ENCODE measurements around the gene DRICH1.
"Not testable (repeated sequence)": the region's sequence is repeated elsewhere in the genome, so short reads cannot be mapped to it uniquely, and the experiment has no call there.

DRICH1 gene

DNA sequence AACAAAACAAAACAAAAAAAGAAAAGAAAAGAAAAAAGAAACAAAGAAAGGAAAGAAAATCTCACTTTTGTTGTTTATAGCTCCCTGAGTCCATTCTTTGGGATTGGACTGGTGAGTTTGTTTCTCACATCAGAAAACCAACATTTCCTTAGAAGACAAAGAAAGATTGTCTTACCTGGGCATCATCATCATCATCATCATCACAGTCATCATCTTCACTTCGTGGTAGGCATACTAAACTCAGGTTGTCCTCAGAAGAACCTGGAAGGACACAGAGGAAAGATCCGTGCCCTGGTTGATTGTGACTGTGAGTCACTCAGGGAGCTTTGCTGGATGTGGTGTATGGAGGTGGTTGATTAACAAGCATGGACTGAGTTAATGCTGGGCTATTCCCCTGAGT lies 10.2 kb downstream of the DRICH1 start:
- H3K9ac ChIP-seq (ENCODE audit: low read depth in 1 of 2, low read length in 2 of 2); H3K4me1 ChIP-seq (ENCODE audit: control insufficient read depth in 1 of 2, insufficient read depth in 2 of 2, low read length in 2 of 2); H3K4me3 ChIP-seq (ENCODE audit: low read depth in 1 of 2, low read length in 2 of 2); H3K36me3 ChIP-seq (ENCODE audit: control insufficient read depth in 1 of 2, insufficient read depth in 2 of 2, low read length in 2 of 2); H3K27ac ChIP-seq (ENCODE audit: low read depth, low read length); H3K27me3 ChIP-seq (ENCODE audit: control insufficient read depth in 1 of 2, insufficient read depth in 2 of 2, low read length in 2 of 2); H3K9me3 ChIP-seq (ENCODE audit: control insufficient read depth in 1 of 2, low read length in 2 of 2): not testable (repeated sequence)

DNA sequence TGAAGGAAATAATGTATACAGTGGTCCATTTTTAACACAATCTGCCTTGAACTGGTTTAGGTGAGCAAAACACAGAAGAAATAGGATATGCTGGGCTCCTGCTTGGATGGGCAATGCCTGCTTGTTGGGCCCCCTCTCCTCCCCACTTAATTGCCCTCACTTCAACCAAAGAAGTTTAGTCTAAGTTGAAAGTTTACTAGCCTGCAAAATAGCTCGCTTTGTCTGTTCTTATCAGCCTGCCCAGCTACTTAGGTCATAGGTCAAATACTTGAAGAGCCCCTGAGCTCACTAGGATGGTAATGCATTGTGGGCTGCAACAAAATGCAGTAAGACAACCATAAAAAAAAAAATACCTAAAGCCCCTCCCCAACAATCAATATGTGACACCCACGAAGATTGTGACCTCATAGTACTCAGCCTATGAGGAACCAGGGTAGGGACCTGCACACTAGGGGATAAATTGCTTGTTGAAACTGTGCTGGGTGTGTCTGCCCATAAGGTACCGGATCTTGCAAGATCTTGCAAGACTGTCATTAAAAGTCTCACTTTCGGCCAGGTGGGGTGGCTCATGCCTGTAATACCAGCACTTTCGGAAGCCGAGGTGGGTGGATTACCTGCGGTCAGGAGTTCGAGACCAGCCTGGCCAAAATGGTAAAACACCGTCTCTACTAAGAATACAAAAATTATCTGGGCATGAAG lies 10.9 kb downstream of the DRICH1 start:
- Histone ChIP-seq H3K4me1 (ENCODE audit: control insufficient read depth in 1 of 2, insufficient read depth in 2 of 2, low read length in 2 of 2) (no peaks in the 10 kb centered on the region), H3K36me3 (ENCODE audit: control insufficient read depth in 1 of 2, insufficient read depth in 2 of 2, low read length in 2 of 2) (no peaks in the 10 kb centered on the region), H3K4me3 (ENCODE audit: low read depth in 1 of 2, low read length in 2 of 2) (no peak overlapping the region), H3K27ac (ENCODE audit: low read depth, low read length) (no peak overlapping the region), H3K9me3 (ENCODE audit: control insufficient read depth in 1 of 2, low read length in 2 of 2) (no peaks in the 10 kb centered on the region), H3K27me3 (ENCODE audit: control insufficient read depth in 1 of 2, insufficient read depth in 2 of 2, low read length in 2 of 2) (no peaks in the 10 kb centered on the region), H3K9ac (ENCODE audit: low read depth in 1 of 2, low read length in 2 of 2) (no peak overlapping the region)

GRCh38 chr22:23613193-23613972 lies 18.7 kb downstream of the DRICH1 start:
- Histone ChIP-seq H3K9ac (ENCODE audit: low read depth in 1 of 2, low read length in 2 of 2) (no peak overlapping the region), H3K27ac (ENCODE audit: low read depth, low read length) (no peak overlapping the region), H3K9me3 (ENCODE audit: control insufficient read depth in 1 of 2, low read length in 2 of 2) (no peaks in the 10 kb centered on the region), H3K4me1 (ENCODE audit: control insufficient read depth in 1 of 2, insufficient read depth in 2 of 2, low read length in 2 of 2) (no peaks in the 10 kb centered on the region), H3K4me3 (ENCODE audit: low read depth in 1 of 2, low read length in 2 of 2) (no peak overlapping the region), H3K27me3 (ENCODE audit: control insufficient read depth in 1 of 2, insufficient read depth in 2 of 2, low read length in 2 of 2) (no peaks in the 10 kb centered on the region), H3K36me3 (ENCODE audit: control insufficient read depth in 1 of 2, insufficient read depth in 2 of 2, low read length in 2 of 2) (no peaks in the 10 kb centered on the region)

DNA sequence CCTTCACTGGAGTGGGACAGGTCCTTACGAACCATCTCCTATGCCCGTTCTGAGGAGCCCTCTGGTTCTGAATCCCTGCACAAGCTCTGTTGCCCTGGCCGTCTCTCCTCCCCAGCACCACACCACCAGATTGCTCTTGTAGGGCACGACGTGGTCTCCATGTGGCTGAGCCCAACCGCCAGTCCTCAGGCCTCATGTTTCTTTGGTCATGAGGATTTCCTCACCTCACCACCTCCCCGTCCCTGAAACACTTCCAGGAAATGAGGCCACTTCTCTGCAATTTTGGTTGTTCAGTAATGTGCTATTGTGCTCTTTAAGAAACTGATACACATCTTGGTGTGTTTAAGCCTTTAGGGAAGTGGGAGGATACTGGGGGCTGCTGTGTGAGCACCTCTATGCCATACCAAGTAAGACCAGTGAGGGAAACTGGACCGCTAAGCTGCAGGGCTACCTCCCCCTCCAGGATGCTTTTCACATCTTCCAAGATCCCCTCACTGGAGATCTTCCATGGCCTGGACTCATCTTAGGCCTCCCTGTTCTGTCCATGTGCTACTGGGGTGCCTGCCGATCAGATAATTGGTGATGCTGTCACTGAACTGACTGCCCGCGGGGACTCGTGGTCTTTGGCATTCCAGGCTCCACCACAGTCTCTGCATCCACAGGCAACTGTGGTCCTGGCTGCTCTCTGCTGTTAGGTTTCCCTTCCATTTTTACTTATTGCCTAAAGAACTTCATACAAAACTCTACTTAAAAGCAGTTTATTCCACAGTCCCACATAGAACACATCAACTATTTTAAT lies 21.9 kb downstream of the DRICH1 start:
- Histone ChIP-seq H3K27ac (ENCODE audit: low read depth, low read length) (no peak overlapping the region), H3K9me3 (ENCODE audit: control insufficient read depth in 1 of 2, low read length in 2 of 2) (no peaks in the 10 kb centered on the region), H3K4me1 (ENCODE audit: control insufficient read depth in 1 of 2, insufficient read depth in 2 of 2, low read length in 2 of 2) (no peaks in the 10 kb centered on the region), H3K36me3 (ENCODE audit: control insufficient read depth in 1 of 2, insufficient read depth in 2 of 2, low read length in 2 of 2) (no peaks in the 10 kb centered on the region), H3K4me3 (ENCODE audit: low read depth in 1 of 2, low read length in 2 of 2) (no peak overlapping the region), H3K9ac (ENCODE audit: low read depth in 1 of 2, low read length in 2 of 2) (no peak overlapping the region), H3K27me3 (ENCODE audit: control insufficient read depth in 1 of 2, insufficient read depth in 2 of 2, low read length in 2 of 2) (no peaks in the 10 kb centered on the region)

- no peaks in the 10 kb centered on the region for H3K36me3 ChIP-seq (ENCODE audit: control insufficient read depth in 1 of 2, insufficient read depth in 2 of 2, low read length in 2 of 2)
- no peak overlapping the region for H3K4me3 ChIP-seq (ENCODE audit: low read depth in 1 of 2, low read length in 2 of 2)
- no peak overlapping the region for H3K9ac ChIP-seq (ENCODE audit: low read depth in 1 of 2, low read length in 2 of 2)
- H3K27ac ChIP-seq (ENCODE audit: low read depth, low read length) = no peak overlapping the region
- no peaks in the 10 kb centered on the region for H3K27me3 ChIP-seq (ENCODE audit: control insufficient read depth in 1 of 2, insufficient read depth in 2 of 2, low read length in 2 of 2)
- no peaks in the 10 kb centered on the region for H3K9me3 ChIP-seq (ENCODE audit: control insufficient read depth in 1 of 2, low read length in 2 of 2)
- H3K4me1 ChIP-seq (ENCODE audit: control insufficient read depth in 1 of 2, insufficient read depth in 2 of 2, low read length in 2 of 2) = no peaks in the 10 kb centered on the region
Measured at GRCh38 chr22:23608583-23608982, 23.5 kb downstream of the DRICH1 start.

GRCh38 chr22:23606204-23607131 lies 25.7 kb downstream of the DRICH1 start:
- H3K4me1 ChIP-seq (ENCODE audit: control insufficient read depth in 1 of 2, insufficient read depth in 2 of 2, low read length in 2 of 2) = no peaks in the 10 kb centered on the region
- H3K27me3 ChIP-seq (ENCODE audit: control insufficient read depth in 1 of 2, insufficient read depth in 2 of 2, low read length in 2 of 2) = no peaks in the 10 kb centered on the region
- no peaks in the 10 kb centered on the region for H3K36me3 ChIP-seq (ENCODE audit: control insufficient read depth in 1 of 2, insufficient read depth in 2 of 2, low read length in 2 of 2)
- H3K9me3 ChIP-seq (ENCODE audit: control insufficient read depth in 1 of 2, low read length in 2 of 2) = no peaks in the 10 kb centered on the region
- H3K9ac ChIP-seq (ENCODE audit: low read depth in 1 of 2, low read length in 2 of 2) = no peak overlapping the region
- no peak overlapping the region for H3K27ac ChIP-seq (ENCODE audit: low read depth, low read length)
- H3K4me3 ChIP-seq (ENCODE audit: low read depth in 1 of 2, low read length in 2 of 2) = no peak overlapping the region

GRCh38 chr22:23604939-23605712 lies 27.0 kb downstream of the DRICH1 start:
- Histone ChIP-seq H3K27me3 (ENCODE audit: control insufficient read depth in 1 of 2, insufficient read depth in 2 of 2, low read length in 2 of 2) (no peaks in the 10 kb centered on the region), H3K9me3 (ENCODE audit: control insufficient read depth in 1 of 2, low read length in 2 of 2) (no peaks in the 10 kb centered on the region), H3K27ac (ENCODE audit: low read depth, low read length) (no peak overlapping the region), H3K4me1 (ENCODE audit: control insufficient read depth in 1 of 2, insufficient read depth in 2 of 2, low read length in 2 of 2) (no peaks in the 10 kb centered on the region), H3K9ac (ENCODE audit: low read depth in 1 of 2, low read length in 2 of 2) (no peak overlapping the region), H3K36me3 (ENCODE audit: control insufficient read depth in 1 of 2, insufficient read depth in 2 of 2, low read length in 2 of 2) (no peaks in the 10 kb centered on the region), H3K4me3 (ENCODE audit: low read depth in 1 of 2, low read length in 2 of 2) (no peak overlapping the region)

- Histone ChIP-seq H3K4me3 (ENCODE audit: low read depth in 1 of 2, low read length in 2 of 2) (no peak overlapping the region), H3K36me3 (ENCODE audit: control insufficient read depth in 1 of 2, insufficient read depth in 2 of 2, low read length in 2 of 2) (no peaks in the 10 kb centered on the region), H3K27ac (ENCODE audit: low read depth, low read length) (no peak overlapping the region), H3K9me3 (ENCODE audit: control insufficient read depth in 1 of 2, low read length in 2 of 2) (no peaks in the 10 kb centered on the region), H3K4me1 (ENCODE audit: control insufficient read depth in 1 of 2, insufficient read depth in 2 of 2, low read length in 2 of 2) (no peaks in the 10 kb centered on the region), H3K9ac (ENCODE audit: low read depth in 1 of 2, low read length in 2 of 2) (no peak overlapping the region), H3K27me3 (ENCODE audit: control insufficient read depth in 1 of 2, insufficient read depth in 2 of 2, low read length in 2 of 2) (no peaks in the 10 kb centered on the region)
Measured at GRCh38 chr22:23603266-23603665, 28.9 kb downstream of the DRICH1 start.

GRCh38 chr22:23598805-23599518 lies 33.2 kb downstream of the DRICH1 start:
- H3K27me3 ChIP-seq (ENCODE audit: control insufficient read depth in 1 of 2, insufficient read depth in 2 of 2, low read length in 2 of 2) = no peaks in the 10 kb centered on the region
- no peak overlapping the region for H3K27ac ChIP-seq (ENCODE audit: low read depth, low read length)
- H3K36me3 ChIP-seq (ENCODE audit: control insufficient read depth in 1 of 2, insufficient read depth in 2 of 2, low read length in 2 of 2) = no peaks in the 10 kb centered on the region

More at GRCh38 chr22:23598805-23599518, 33.2 kb downstream of the DRICH1 start:
- H3K9me3 ChIP-seq (ENCODE audit: control insufficient read depth in 1 of 2, low read length in 2 of 2) = no peaks in the 10 kb centered on the region
- H3K9ac ChIP-seq (ENCODE audit: low read depth in 1 of 2, low read length in 2 of 2) = no peak overlapping the region
- H3K4me3 ChIP-seq (ENCODE audit: low read depth in 1 of 2, low read length in 2 of 2) = no peak overlapping the region
- H3K4me1 ChIP-seq (ENCODE audit: control insufficient read depth in 1 of 2, insufficient read depth in 2 of 2, low read length in 2 of 2) = no peaks in the 10 kb centered on the region

All from duodenal mucosa (tissue), 2 donors.